HUES6 (cell line): Measurements from ENCODE around the gene ITIH1.
"Not testable (repeated sequence)": the region's sequence is repeated elsewhere in the genome, so short reads cannot be mapped to it uniquely, and the experiment has no call there.

Source experiments
- H3K27ac ChIP-seq: 2 replicates; pipeline ENCODE4 v1.7.0; 2013; ENCODE audit warnings: low read depth, mild to moderate bottlenecking, low read length, inconsistent platforms
- H3K27me3 ChIP-seq: 2 replicates; pipeline ENCODE4 v1.6.1; 2013; ENCODE audit warnings: low read length; ENCODE audit not compliant: control insufficient read depth, insufficient read depth
- H3K36me3 ChIP-seq: 2 replicates; pipeline ENCODE4 v1.6.1; 2013; ENCODE audit warnings: low read length; ENCODE audit not compliant: control insufficient read depth, insufficient read depth
- H3K4me1 ChIP-seq: 2 replicates; pipeline ENCODE4 v1.6.1; 2013; ENCODE audit warnings: low read length; ENCODE audit not compliant: control insufficient read depth, insufficient read depth
- H3K4me3 ChIP-seq: 2 replicates; pipeline ENCODE4 v1.5.1; 2013; ENCODE audit warnings: low read depth, low read length
- H3K9ac ChIP-seq: one replicate; pipeline ENCODE4 v1.6.1; 2013; ENCODE audit warnings: mild to moderate bottlenecking, low read length
- H3K9me3 ChIP-seq: 2 replicates; pipeline ENCODE4 v1.6.1; 2013; ENCODE audit warnings: low read depth, low read length; ENCODE audit not compliant: control insufficient read depth, insufficient read depth

The ITIH1 gene

DNA sequence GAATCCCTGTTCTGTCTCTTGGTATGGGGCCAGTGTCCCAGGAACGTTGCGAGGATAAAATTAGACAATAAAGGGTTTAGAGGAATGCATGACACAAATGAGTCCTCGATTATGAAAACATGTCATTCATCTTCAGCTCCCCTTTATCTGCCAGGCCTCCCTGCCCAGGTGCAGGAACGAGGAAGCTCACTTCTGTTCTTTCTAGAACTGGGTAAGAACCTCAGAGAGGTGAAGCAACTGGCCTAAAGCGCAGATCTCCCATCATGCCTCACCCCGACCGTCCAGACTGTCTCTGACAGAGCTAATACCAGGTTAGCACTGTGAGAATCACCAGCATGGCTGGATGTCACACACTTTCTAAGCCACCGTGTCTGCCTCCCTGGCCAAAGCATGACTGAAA lies 1.5 kb upstream of the ITIH1 start:
- Histone ChIP-seq H3K4me3 (no peak overlapping the region), H3K27me3 (peaks cover 8% of the 10 kb centered on the region; the same call in 1 of the 2 replicates), H3K27ac (no peak overlapping the region), H3K9me3 (no peaks in the 10 kb centered on the region), H3K36me3 (no peaks in the 10 kb centered on the region), H3K9ac (no peak overlapping the region), H3K4me1 (no peaks in the 10 kb centered on the region)

DNA sequence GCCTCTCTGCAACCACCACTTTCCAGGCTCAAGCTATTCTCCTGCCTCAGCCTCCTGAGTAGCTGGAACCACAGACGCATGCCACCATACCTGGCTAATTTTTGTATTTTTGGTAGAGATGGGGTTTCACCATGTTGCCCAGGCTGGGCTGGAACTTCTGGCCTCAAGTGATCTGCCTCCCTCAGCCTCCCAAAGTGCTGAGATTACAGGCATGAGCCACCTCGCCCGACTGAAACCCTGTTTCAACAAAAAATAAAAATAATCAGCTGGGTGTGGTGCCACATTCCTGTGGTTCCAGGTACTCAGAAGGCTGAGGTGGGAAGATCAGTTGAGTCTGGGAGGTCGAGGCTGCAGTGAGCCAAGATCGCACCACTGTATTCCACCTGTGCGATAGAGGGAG lies 913 bp upstream of the ITIH1 start:
- not testable (repeated sequence) for H3K27me3 ChIP-seq, H3K27ac ChIP-seq, H3K9ac ChIP-seq, H3K36me3 ChIP-seq, H3K9me3 ChIP-seq, H3K4me1 ChIP-seq, H3K4me3 ChIP-seq

DNA sequence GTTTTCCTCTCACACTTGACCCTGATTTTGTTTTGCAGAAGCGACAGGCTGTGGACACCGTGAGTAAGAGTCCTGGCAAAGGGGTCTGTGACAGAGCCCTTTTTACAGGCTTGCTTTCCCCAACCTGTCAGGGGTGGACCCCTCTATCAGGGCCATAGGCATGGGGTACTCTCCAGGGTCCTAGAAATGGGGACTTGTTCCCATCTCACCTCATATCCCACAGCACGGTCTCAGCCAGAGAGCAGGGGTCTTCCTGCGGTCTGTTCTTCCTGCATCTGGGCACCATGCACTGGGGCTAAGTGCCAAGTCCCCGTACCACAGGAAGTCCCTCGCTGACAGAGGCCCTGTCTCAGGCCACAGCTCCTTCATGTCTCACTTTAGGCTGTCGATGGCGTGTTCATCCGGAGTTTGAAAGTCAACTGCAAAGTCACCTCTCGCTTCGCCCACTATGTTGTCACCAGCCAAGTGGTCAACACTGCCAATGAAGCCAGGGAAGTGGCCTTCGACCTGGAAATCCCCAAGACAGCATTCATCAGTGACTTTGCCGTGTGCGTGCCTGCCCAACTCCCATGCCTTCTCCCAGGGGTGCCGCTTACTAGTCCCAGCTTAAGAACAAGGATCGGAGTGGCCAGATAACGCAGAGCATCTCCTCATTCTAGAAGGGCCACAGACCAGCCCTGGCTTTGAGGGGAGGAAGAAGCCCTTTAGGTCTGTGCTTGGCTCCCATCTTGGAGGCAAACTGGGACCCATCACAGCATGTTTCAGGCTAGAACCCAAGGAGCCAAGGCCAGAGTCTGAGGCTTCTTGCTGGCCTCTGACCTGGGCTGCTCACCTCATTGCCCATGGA lies 783 bp downstream of the ITIH1 start:
- H3K4me3 ChIP-seq: no peak overlapping the region
- H3K27ac ChIP-seq: no peak overlapping the region
- H3K4me1 ChIP-seq: peaks cover 7% of the 10 kb centered on the region; the same call in 1 of the 2 replicates
- no peaks in the 10 kb centered on the region for H3K36me3 ChIP-seq
- peaks cover 8% of the 10 kb centered on the region; the same call in 1 of the 2 replicates for H3K27me3 ChIP-seq
- H3K9me3 ChIP-seq: no peaks in the 10 kb centered on the region
- no peak overlapping the region for H3K9ac ChIP-seq

DNA sequence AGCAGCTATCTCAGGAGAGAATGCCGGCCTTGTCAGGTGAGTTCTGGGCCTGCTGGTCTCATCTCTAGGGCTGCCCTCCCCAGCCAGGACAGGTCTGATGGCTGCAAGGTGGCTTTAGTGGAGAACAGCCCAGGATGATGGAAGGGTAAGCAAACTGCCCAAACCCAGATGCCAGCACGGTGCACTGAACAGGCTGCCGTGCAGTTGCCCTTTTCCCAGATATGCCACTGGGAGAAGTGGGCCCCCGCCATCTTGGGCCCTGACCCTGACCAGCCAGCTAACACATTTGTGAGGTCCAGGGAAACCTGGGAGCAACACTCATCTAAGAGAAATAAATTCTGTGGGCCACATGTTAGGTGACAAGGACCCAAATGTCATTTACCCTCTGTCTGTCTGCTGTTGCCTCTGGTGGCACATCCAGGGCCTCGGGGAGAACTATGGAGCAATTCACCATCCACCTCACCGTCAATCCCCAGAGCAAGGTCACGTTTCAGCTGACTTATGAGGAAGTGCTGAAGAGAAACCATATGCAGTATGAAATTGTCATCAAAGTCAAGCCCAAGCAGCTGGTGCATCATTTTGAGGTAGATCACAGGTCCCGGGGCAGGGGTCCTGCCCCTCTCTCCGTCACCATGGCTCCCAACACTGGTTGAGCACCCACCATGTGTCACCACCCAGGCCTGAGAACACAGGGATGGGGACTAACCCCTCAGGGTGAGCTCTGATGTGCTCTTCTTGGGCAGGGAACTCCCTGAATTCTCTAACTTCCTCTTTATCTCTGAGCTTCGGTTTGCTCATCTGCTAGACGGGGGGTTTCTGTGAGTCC lies 1.8 kb downstream of the ITIH1 start:
- H3K9me3 ChIP-seq: no peaks in the 10 kb centered on the region
- peaks cover 8% of the 10 kb centered on the region; the same call in 1 of the 2 replicates for H3K27me3 ChIP-seq
- no peak overlapping the region for H3K9ac ChIP-seq
- H3K36me3 ChIP-seq: no peaks in the 10 kb centered on the region
- no peak overlapping the region for H3K27ac ChIP-seq
- H3K4me3 ChIP-seq: no peak overlapping the region
- H3K4me1 ChIP-seq: peaks cover 7% of the 10 kb centered on the region; the same call in 1 of the 2 replicates

DNA sequence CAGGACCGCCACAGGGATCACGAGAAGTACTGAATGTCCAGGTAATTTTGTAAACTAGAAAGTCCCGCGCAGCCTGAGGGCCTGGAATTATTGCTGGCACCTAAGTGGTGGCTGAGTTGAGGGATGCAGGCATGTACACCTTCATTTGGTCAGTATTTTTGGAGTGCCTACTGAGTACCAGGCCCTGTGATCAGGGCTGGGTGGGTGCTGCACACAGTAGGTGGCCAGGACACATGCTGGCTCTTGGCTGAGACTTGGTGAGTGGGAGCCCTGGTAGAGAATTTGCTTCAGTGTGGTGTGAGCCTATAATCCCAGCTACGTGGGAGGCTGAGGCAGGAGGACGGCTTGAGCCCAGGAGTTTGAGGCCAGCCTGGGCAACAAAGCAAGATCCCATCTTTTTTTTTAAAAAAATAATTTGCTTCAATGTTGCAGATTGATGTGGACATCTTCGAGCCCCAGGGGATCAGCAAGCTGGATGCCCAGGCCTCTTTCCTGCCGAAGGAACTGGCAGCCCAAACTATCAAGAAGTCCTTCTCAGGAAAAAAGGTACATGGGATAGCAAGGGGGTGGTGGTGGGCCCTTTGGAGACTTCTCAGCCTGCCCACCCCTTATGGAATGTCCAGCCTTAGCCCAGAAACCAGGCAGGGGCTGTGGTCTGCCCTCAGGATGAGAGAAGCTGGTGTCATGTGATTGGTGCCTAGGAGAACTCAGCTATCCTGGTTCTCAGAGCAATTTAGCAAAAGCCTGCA lies 2.6 kb downstream of the ITIH1 start:
- H3K9ac ChIP-seq: no peak overlapping the region
- peaks cover 7% of the 10 kb centered on the region; the same call in 1 of the 2 replicates for H3K4me1 ChIP-seq
- no peaks in the 10 kb centered on the region for H3K9me3 ChIP-seq
- H3K27ac ChIP-seq: no peak overlapping the region
- peaks cover 8% of the 10 kb centered on the region; the same call in 1 of the 2 replicates for H3K27me3 ChIP-seq
- H3K36me3 ChIP-seq: no peaks in the 10 kb centered on the region
- no peak overlapping the region for H3K4me3 ChIP-seq

DNA sequence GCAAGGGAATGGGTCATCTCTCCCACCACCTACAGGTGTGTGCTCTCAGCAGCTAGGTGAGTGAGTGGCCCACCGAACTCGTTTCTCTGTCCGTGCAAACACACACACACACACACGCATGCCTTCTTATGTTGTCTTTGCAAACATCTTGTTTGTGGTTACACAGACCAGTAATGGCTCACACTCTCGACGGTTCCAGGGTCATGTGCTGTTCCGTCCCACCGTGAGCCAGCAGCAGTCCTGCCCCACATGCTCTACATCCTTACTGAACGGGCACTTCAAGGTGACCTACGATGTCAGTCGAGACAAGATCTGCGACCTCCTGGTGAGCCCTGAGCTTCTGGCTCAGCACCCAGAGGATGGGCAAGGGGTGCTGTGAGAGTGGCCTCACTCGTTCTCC lies 4.3 kb downstream of the ITIH1 start:
- Histone ChIP-seq H3K9me3 (no peaks in the 10 kb centered on the region), H3K27me3 (peaks cover 8% of the 10 kb centered on the region; the same call in 1 of the 2 replicates), H3K4me3 (no peak overlapping the region), H3K27ac (no peak overlapping the region), H3K36me3 (no peaks in the 10 kb centered on the region), H3K4me1 (peaks cover 7% of the 10 kb centered on the region; the same call in 1 of the 2 replicates), H3K9ac (no peak overlapping the region)

DNA sequence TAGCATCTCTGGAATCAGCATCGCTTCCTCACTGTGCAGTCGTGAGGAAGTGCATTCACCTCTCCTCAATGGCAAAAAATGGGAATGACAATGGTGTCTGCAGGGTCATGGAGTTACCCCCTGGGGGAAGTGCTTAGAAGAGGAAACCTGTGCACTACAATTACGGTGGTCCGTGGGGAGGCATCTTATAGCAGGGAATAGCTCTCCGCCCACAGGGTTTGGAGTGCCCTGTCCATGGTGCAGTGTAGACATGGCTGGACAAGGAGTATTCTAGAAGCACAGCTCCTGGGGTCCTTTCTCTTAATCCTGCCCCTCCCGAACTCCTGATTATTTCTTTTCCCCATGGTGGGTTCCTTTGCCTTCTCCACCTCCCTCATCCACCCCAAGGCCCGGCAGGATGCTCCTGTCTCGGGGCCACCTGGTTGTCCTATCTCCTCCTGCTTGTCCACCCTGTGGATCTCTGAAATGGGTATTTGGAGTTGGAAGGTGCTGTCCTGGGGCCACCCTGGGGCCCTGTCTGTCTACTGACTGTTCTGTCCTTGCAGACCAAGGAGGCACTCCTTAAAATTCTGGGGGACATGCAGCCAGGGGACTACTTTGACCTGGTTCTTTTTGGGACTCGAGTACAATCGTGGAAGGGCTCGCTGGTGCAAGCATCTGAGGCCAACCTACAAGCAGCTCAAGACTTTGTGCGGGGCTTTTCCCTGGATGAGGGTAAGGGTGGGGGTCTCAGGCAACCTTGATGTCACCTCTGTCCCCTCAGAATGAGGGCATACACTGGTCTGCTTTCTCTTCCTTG lies 5.2 kb downstream of the ITIH1 start:
- Histone ChIP-seq H3K9me3 (no peaks in the 10 kb centered on the region), H3K9ac (no peak overlapping the region), H3K27me3 (peaks cover 8% of the 10 kb centered on the region; the same call in 1 of the 2 replicates), H3K4me3 (no peak overlapping the region), H3K36me3 (no peaks in the 10 kb centered on the region), H3K27ac (no peak overlapping the region), H3K4me1 (peaks cover 7% of the 10 kb centered on the region; the same call in 1 of the 2 replicates)

DNA sequence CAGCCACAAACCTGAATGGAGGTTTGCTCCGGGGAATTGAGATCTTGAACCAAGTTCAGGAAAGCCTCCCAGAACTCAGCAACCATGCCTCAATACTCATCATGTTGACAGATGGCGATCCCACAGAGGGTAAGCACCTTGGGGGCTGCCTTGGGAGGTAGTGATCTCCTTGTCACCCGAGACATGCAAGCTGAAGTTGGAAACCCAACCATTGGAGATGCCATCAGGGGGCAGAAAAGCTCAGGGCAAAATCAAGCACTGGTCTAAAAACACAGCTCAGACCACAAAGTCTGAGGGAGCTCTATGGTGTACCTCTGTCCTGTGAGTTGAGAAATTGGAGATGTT lies 5.8 kb downstream of the ITIH1 start:
- Histone ChIP-seq H3K9me3 (no peaks in the 10 kb centered on the region), H3K4me3 (no peak overlapping the region), H3K27me3 (peaks cover 8% of the 10 kb centered on the region; the same call in 1 of the 2 replicates), H3K36me3 (no peaks in the 10 kb centered on the region), H3K4me1 (peaks cover 7% of the 10 kb centered on the region; the same call in 1 of the 2 replicates), H3K27ac (no peak overlapping the region), H3K9ac (no peak overlapping the region)

DNA sequence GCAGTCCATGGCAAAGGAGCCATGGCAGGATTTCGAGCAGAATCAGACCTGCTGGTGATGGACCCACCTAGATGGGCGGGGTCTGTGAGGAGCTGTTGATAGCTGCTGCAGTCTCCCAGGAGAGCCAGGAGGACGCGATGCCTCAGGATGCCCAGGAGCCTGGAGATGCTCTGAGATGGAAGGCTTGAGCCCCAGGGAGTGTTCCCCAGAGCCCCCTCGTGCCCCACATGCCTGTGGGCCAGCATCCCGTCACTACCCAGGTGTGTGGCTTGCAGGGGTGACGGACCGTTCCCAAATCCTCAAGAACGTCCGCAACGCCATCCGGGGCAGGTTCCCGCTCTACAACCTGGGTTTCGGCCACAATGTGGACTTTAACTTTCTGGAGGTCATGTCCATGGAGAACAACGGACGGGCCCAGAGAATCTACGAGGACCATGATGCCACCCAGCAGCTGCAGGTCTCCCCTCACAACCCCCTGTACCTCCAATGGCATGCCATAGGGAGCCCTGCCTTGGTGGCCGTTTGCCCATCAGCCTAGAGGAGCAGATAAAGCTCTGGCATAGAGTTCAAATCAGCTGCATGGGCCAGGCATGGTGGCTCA lies 6.7 kb downstream of the ITIH1 start:
- no peaks in the 10 kb centered on the region for H3K9me3 ChIP-seq
- peaks cover 7% of the 10 kb centered on the region; the same call in 1 of the 2 replicates for H3K4me1 ChIP-seq
- H3K27ac ChIP-seq: no peak overlapping the region
- H3K36me3 ChIP-seq: no peaks in the 10 kb centered on the region
- no peak overlapping the region for H3K9ac ChIP-seq
- no peak overlapping the region for H3K4me3 ChIP-seq
- peaks cover 10% of the 10 kb centered on the region; the same call in 1 of the 2 replicates for H3K27me3 ChIP-seq
